ENCODE results near the gene WDR64.

The WDR64 gene

GRCh38 chr1:241736387-241736786, 84.3 kb downstream of the WDR64 start:
- no peak for DNase-seq (ENCODE audit: low read depth in 2 of 2)

- no peak for DNase-seq (ENCODE audit: low read depth in 2 of 2)
Measured at GRCh38 chr1:241738284-241739078, 86.4 kb downstream of the WDR64 start.

- DNase-seq (ENCODE audit: low read depth in 2 of 2): no peak
Measured at GRCh38 chr1:241742084-241742483, 90.0 kb downstream of the WDR64 start.

- no peak for DNase-seq (ENCODE audit: low read depth in 2 of 2)
Measured at GRCh38 chr1:241744591-241744990, 92.5 kb downstream of the WDR64 start.

GRCh38 chr1:241747992-241748391, 95.9 kb downstream of the WDR64 start:
- DNase-seq (ENCODE audit: low read depth in 2 of 2): no peak

- DNase-seq (ENCODE audit: low read depth in 2 of 2): no peak
Measured at GRCh38 chr1:241749041-241749944, 97.2 kb downstream of the WDR64 start.

GRCh38 chr1:241749945-241750695, 98.0 kb downstream of the WDR64 start:
- no peak for DNase-seq (ENCODE audit: low read depth in 2 of 2)

GRCh38 chr1:241751524-241751923, 99.4 kb downstream of the WDR64 start:
- no peak for DNase-seq (ENCODE audit: low read depth in 2 of 2)

- no peak for DNase-seq (ENCODE audit: low read depth in 2 of 2)
Measured at GRCh38 chr1:241762713-241763339, 110.7 kb downstream of the WDR64 start.

GRCh38 chr1:241765390-241765789, 113.3 kb downstream of the WDR64 start:
- no peak for DNase-seq (ENCODE audit: low read depth in 2 of 2)

- no peak for DNase-seq (ENCODE audit: low read depth in 2 of 2)
Measured at GRCh38 chr1:241767737-241768136, 115.7 kb downstream of the WDR64 start.

- DNase-seq (ENCODE audit: low read depth in 2 of 2): no peak
Measured at GRCh38 chr1:241770115-241770514, 118.0 kb downstream of the WDR64 start.

- no peak for DNase-seq (ENCODE audit: low read depth in 2 of 2)
Measured at GRCh38 chr1:241771117-241771516, 119.0 kb downstream of the WDR64 start.

- no peak for DNase-seq (ENCODE audit: low read depth in 2 of 2)
Measured at GRCh38 chr1:241772932-241773500, 120.9 kb downstream of the WDR64 start.

GRCh38 chr1:241773991-241774390, 121.9 kb downstream of the WDR64 start:
- DNase-seq (ENCODE audit: low read depth in 2 of 2): no peak

GRCh38 chr1:241775021-241775420, 122.9 kb downstream of the WDR64 start:
- no peak for DNase-seq (ENCODE audit: low read depth in 2 of 2)

GRCh38 chr1:241776911-241777310, 124.8 kb downstream of the WDR64 start:
- DNase-seq (ENCODE audit: low read depth in 2 of 2): no peak

- DNase-seq (ENCODE audit: low read depth in 2 of 2): no peak
Measured at GRCh38 chr1:241778117-241778516, 126.0 kb downstream of the WDR64 start.

GRCh38 chr1:241779897-241780296, 127.8 kb downstream of the WDR64 start:
- no peak for DNase-seq (ENCODE audit: low read depth in 2 of 2)

GRCh38 chr1:241782396-241782795, 130.3 kb downstream of the WDR64 start:
- no peak for DNase-seq (ENCODE audit: low read depth in 2 of 2)

- DNase-seq (ENCODE audit: low read depth in 2 of 2): no peak
Measured at GRCh38 chr1:241787691-241788090, 135.6 kb downstream of the WDR64 start.
